ENCODE data around the gene RAB28. TPM values are rescaled to one million over a fixed set of nuclear protein-coding genes. Genes with fewer than 3 reads are reported as not detected.

The RAB28 gene
- total RNA-seq, 1 experiment from 2014 or later, result 12.1 TPM

DNA sequence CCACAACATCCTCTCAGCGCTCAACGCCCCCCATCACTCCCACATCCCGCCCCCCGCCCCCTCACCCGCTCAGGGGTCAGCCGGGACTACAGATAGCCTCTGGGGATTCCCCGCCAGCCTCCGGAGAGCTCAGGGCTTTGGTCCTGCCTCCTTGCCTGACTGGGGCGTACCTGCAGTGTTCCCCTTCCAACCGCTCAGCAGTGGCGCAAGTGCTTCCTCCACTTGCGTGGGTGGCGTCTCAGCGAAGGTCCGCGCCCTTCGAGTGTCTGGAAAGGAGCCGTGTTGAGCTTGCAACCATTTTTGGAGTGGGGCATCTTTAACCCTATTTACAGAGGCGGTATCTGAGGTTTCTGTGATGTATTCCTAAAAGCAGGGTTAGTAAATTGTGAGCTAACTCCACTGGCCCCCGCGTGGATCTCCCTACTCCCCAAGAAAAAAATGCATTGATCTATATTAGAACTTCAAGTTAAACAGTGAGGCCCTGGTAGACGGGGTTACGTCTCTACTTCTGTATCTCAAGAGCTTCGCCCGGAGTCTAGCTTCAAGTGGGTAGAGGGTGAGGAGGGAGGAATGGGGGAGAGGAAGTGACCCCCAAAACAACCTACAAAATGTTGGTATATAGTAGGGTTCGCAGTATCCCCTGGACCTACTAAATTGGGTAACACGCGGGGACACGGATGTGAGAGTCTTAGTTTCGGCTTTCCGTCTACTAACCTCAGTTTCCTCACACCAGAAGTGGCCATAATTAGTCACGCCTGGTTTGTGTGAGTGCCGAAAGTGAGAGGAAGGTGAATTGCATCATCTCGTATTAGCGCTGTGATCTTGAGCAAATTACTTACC lies 44.1 kb upstream of the RAB28 start:
- Histone ChIP-seq H3K9me3 (ENCODE audit: control insufficient read depth in 1 of 2, insufficient read depth in 1 of 2, low read depth in 1 of 2, low read length in 2 of 2) (no peaks in the 10 kb centered on the region), H3K79me2 (ENCODE audit: insufficient read depth, low read length) (no peaks in the 10 kb centered on the region), H3K36me3 (ENCODE audit: control insufficient read depth in 1 of 2, insufficient read depth in 2 of 2, low read length in 2 of 2) (no peaks in the 10 kb centered on the region), H3K9ac (ENCODE audit: low read length) (no peak overlapping the region), H3K27ac (ENCODE audit: low read depth, low read length) (no peak overlapping the region), H3K9me2 (ENCODE audit: insufficient read depth) (no peaks in the 10 kb centered on the region), H3K4me1 (ENCODE audit: control insufficient read depth in 1 of 2, insufficient read depth in 2 of 2, low read length in 2 of 2) (no peaks in the 10 kb centered on the region), H3K4me3 (replicated peaks in 1 of 2; ENCODE audit: low read depth in 1 of 2, low read length in 2 of 2) (no peak overlapping the region), H3K4me2 (ENCODE audit: low read length) (no peak overlapping the region), H2AFZ (ENCODE audit: low read depth, low read length, poor library complexity, severe bottlenecking) (no peak overlapping the region), H3K27me3 (ENCODE audit: insufficient read depth, low read length) (no peaks in the 10 kb centered on the region), H4K20me1 (ENCODE audit: insufficient read depth) (no peaks in the 10 kb centered on the region)
- ATAC-seq (no peak), DNase-seq (ENCODE audit: low read depth, low spot score) (no peak)
- ChIA-PET CTCF (no interaction called here), RAD21 (ENCODE audit: low non-redundant PET in 1 of 2, low total read pairs in 2 of 2, uncharacterized antibody in 2 of 2, unreplicated experiment in 2 of 2) (no interaction called here), POLR2A (no interaction called here)
- no TSS peak for BruUV-seq (replicated peaks)
- TF ChIP-seq ATF3 (IDR thresholded peaks at IDR 0.05) (no peak), SIN3A (IDR thresholded peaks at IDR 0.05; ENCODE audit: low read depth) (no peak), CBX3 (IDR thresholded peaks at IDR 0.05; ENCODE audit: low read depth) (no peak), ELF1 (IDR thresholded peaks at IDR 0.05; ENCODE audit: borderline replicate concordance, low read depth) (no peak), POLR2A (IDR thresholded peaks at IDR 0.05; ENCODE audit: borderline replicate concordance, extremely low read depth, insufficient read depth, insufficient read length) (no peak), TCF7L2 (IDR thresholded peaks at IDR 0.05; ENCODE audit: borderline replicate concordance, extremely low read depth, insufficient read depth, insufficient read length) (no peak), EGR1 (IDR thresholded peaks at IDR 0.05; ENCODE audit: low read depth) (no peak), RAD21 (IDR thresholded peaks at IDR 0.05; ENCODE audit: low read depth) (no peak), ZNF274 (IDR thresholded peaks at IDR 0.05; ENCODE audit: low read depth, low read length) (no peak), SRF (IDR thresholded peaks at IDR 0.05; ENCODE audit: low read depth) (no peak), JUND (IDR thresholded peaks at IDR 0.05) (no peak), POLR2AphosphoS5 (IDR thresholded peaks at IDR 0.05; ENCODE audit: low read depth, low read length) (no peak), ZFX (IDR thresholded peaks at IDR 0.05) (no peak)
- TF ChIP-seq, protein P1, sequence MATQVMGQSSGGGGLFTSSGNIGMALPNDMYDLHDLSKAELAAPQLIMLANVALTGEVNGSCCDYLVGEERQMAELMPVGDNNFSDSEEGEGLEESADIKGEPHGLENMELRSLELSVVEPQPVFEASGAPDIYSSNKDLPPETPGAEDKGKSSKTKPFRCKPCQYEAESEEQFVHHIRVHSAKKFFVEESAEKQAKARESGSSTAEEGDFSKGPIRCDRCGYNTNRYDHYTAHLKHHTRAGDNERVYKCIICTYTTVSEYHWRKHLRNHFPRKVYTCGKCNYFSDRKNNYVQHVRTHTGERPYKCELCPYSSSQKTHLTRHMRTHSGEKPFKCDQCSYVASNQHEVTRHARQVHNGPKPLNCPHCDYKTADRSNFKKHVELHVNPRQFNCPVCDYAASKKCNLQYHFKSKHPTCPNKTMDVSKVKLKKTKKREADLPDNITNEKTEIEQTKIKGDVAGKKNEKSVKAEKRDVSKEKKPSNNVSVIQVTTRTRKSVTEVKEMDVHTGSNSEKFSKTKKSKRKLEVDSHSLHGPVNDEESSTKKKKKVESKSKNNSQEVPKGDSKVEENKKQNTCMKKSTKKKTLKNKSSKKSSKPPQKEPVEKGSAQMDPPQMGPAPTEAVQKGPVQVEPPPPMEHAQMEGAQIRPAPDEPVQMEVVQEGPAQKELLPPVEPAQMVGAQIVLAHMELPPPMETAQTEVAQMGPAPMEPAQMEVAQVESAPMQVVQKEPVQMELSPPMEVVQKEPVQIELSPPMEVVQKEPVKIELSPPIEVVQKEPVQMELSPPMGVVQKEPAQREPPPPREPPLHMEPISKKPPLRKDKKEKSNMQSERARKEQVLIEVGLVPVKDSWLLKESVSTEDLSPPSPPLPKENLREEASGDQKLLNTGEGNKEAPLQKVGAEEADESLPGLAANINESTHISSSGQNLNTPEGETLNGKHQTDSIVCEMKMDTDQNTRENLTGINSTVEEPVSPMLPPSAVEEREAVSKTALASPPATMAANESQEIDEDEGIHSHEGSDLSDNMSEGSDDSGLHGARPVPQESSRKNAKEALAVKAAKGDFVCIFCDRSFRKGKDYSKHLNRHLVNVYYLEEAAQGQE (IDR thresholded peaks at IDR 0.05; ENCODE audit: low read depth), result no peak
- TF ChIP-seq, protein P2, sequence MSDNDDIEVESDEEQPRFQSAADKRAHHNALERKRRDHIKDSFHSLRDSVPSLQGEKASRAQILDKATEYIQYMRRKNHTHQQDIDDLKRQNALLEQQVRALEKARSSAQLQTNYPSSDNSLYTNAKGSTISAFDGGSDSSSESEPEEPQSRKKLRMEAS (IDR thresholded peaks at IDR 0.05), result no peak
- TF ChIP-seq, protein P3, sequence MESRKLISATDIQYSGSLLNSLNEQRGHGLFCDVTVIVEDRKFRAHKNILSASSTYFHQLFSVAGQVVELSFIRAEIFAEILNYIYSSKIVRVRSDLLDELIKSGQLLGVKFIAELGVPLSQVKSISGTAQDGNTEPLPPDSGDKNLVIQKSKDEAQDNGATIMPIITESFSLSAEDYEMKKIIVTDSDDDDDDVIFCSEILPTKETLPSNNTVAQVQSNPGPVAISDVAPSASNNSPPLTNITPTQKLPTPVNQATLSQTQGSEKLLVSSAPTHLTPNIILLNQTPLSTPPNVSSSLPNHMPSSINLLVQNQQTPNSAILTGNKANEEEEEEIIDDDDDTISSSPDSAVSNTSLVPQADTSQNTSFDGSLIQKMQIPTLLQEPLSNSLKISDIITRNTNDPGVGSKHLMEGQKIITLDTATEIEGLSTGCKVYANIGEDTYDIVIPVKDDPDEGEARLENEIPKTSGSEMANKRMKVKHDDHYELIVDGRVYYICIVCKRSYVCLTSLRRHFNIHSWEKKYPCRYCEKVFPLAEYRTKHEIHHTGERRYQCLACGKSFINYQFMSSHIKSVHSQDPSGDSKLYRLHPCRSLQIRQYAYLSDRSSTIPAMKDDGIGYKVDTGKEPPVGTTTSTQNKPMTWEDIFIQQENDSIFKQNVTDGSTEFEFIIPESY (IDR thresholded peaks at IDR 0.05; ENCODE audit: extremely low read depth, insufficient replicate concordance, low read length), result no peak
- intact Hi-C loops (cut with micrococcal nuclease), result no loop called here

Data from HCT116 (cell line).